Embryonic facial prominence (tissue), 1 donor: ENCODE measurements around the gene PAXIP1.
"Not testable (repeated sequence)": the region's sequence is repeated elsewhere in the genome, so short reads cannot be mapped to it uniquely, and the experiment has no call there.

Experiments
- DNase-seq: peaks from one replicate; pipeline ENCODE4 v3.0.0-alpha.2; 2016; ENCODE audit errors: extremely low spot score

Gene PAXIP1

DNA sequence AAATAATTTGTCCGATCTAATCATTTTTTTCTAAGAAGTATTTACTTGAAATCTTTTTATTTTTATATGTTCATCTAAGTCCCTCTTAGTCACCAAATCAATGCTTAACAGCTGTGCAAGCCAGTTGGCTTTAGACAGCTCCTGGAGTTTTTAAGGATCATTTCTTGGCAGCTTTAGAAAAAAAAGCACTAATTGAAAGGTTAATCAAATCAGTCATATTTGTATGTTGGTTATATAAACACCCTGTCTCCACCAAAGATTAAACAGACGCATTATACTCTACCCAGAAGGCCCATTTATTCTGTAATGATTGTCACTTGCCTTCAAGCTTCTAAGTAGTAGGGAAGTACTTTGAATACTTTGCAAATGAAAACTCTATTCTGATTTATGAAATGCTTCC is 60.2 kb downstream of the PAXIP1 start:
- no peak for DNase-seq

DNA sequence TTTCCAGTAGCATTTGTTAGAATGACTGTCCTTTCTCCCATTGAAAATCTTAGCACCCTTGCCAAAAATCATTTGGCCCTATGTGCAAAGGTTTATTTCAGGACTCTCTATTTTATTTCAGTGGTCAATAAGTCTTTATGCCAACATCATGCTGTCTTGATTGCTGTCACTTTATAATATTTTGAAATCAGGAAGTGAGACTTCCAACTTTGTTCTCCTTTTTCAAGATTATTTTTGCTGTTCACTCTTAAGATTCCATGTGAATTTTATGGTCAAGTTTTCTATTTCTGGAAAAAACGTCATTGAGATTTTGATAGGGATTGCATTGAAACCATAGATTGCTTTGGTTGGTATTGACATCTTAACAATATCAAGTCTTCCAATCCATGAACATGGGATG is 65.1 kb downstream of the PAXIP1 start:
- DNase-seq: no peak

DNA sequence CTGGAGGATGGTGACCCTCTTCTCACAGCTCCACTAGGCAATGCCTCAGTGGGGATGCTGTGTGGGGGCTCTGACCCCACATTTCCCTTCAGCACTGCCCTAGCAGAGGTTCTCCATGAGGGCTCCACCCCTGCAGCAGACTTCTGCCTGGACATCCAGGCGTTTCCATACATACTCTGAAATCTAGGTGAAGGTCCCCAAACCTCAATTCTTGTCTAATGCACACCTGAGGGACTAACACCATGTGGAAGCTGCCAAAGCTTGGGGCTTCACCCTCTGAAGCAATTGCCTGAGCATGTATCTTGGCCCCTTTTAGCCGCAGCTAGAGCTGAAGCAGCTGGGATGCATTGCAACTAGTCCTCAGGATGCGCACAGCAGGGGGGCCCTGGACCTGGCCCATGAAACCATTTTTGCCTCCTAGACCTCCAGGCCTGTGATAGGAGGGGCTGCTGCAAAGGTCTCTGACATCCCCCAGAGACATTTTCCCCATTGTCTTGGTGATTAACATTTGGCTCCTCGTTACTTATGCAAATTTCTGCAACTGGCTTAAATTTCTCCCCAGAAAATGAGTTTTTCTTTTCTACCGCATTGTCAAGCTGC is 68.5 kb downstream of the PAXIP1 start:
- DNase-seq: not testable (repeated sequence)

DNA sequence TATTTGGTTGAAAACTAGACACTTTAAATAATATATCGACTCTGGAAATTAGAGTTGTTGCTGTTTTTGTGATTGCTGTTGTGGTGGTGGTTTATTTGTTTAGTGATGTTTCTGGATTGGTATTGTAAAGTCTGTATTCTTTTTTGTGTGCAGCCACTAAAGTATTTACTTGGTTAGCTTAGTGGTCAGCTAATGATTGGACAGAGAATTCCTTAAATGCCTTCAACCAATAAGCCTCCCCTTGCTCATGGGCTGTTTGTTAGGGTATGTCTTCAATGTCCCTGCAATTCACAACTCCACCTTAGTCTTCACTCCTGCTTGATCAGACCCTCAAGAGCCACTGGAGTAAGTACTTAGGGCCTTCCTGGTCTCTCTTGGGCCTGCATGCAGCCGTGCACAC is 71.0 kb downstream of the PAXIP1 start:
- DNase-seq: no peak

DNA sequence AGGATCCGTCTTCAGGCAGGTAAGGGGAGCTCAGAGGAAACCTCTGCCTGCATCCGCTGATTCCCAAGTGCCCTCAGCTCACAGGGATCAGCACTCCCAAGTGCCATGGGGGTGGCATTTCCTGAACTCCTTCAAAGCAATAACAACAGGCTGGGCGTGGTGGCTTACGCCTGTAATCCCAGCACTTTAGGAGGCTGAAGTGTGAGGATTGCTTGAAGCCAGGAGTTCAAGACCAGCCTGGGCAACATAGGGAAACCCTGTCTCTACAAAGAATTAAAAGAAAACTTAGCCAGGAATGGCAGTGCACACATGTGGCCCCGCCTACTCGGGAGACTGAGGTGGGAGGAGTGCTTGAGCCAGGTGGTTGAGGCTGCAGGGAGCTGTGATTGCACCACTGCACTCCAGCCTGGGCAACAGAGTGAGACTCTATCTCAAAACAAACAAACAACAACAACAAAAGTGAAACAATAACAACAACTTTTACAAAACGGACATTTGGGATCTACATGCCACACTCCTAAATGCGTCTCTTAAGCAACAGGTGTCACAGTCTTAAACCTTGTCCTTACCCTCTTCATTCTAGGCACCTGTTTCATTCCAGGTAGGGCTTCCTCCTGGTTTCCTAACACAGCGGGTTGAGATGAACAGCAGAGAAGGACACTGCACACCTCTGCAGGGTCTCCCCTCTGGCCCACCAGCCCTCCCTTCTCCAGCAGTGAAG is 73.8 kb downstream of the PAXIP1 start:
- DNase-seq: no peak

DNA sequence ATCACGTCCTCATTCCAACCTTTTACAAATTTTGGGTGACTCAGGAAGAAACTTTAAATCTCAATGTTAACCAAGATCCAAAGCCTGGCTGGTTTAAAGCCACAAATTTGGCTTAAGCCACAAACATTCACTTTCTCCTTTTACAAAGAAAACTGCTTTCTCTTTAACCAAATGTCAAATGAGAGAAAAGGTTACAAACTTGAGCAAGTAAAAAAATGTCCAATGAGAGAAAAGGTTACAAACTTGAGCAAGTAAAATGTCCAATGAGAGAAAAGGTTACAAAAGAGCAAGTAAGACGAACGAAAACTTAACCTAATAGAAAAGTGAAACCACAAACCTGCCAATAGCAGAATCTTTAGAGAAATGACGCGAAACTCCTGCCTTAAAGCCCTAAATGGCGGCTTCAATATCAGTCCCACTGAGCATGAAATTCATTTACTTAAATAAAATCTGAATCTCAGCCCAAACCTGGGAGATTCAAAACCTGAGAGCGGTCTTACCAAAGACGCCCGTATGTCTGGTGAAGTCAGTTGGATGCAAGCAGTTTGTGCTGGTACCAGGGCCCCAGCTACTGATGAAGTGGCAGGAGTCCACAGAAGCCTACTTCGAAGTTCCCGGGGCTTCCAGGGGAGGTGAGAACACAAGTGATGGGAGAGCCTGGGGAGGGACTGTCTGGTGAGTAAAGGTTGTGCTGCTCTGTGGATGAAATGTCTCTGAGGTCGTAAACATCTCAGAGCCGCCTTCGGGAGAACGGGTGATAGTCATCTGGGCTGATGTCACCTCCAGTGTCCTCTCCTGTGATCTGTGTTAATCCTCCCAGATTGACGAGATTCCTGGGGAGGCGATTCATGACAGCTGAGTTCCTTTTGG is 74.6 kb downstream of the PAXIP1 start:
- DNase-seq: peak; percentile 70

DNA sequence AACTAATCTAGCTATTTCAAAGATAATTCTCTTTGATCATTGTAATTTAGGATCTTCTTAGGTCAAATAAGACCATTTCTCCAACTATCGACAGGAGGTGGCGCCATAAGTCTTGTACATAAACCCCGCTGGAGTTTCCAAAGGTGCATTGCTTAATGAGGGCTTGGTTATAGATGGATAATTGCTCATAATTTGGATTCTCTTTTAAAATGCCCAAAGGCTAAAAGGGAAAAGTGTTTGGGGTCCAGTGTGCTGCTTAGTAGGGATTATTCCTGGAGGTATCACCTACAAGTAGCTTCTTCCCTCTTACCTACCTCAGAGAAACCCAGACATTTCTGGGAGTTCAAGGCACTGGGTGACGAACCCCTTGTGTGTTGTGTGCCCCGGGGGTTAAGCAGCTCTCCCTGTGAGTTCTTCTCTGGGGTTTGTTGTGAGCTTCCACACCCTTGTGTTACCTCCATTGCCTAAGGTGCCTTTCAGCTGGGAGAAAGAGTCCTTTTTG is 75.2 kb downstream of the PAXIP1 start:
- DNase-seq: peak; percentile 43

DNA sequence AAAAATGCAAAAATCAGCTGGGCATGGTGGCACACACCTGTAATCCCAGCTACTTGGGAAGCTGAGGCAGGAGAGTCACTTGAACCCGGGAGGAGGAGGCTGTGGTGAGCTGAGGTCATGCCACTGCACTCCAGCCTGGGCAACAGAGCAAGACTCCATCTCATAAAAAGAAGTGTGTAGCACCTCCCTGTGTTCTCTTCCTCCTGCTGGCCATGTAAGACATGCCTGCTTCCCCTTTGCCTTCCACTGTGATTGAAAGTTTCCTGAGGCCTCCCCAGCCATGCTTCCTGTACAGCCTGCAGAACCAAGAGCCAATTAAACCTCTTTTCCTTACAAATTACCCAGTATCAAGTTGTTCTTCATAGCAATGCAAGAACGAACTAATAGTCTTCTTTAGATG is 80.5 kb downstream of the PAXIP1 start:
- DNase-seq: not testable (repeated sequence)

DNA sequence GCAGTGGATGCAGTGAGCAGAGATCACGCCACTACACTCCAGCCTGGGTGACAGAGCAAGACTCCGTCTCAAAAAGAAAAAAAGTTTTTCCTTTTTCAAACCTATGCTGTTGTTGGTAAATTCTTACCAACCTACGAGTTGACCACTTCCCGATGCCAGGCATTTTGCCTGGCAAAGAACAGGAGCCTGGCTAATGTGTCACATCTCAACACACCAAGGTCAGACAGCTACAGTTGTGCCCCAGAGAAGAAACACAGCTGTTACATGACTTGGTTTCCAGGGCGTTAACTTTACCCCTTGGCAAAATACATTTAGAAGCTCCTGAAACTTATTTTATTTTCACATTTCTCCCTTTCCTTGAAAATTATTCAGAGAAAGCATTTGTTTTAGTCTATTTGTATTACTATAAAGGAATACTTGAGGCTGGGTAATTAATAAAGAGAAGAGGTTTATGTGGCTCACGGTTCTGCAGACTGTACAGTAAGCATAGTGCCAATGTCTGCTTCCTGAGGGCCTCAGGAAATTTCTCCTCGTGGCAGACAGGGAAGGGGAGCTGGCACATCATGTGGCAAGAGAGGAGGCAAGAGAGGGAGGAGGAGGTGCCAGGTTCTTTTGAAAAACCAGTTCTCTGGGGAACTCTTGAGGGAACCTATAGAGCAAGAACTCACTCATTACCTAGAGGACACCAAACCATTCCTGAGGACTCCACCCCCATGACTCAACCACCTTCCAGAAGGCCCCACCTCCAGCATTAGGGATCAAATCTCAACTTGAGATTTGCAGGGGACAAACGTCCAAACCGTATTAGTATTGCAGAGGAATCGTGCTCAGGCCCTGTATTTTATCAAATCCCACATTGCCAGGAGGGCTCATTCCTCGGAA is 83.3 kb downstream of the PAXIP1 start:
- no peak for DNase-seq

DNA sequence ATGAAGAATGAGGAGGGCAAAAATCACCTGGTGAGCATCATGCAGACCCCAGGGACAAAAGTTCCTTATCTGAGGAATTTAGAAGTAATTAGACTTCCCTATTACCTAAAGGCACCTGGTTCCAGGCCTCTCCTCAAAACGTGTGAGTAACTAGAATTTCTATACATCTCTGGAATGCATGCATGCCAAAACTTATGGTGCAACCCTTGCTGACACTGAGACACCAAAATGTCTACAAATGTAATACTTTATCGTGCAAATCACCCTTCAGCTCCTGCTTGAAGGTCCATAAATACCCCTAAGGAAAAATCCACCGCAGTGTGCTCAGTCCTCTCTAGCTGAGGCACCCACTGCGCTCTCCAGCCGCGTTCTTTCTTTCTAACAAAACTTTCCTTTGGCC is 84.2 kb downstream of the PAXIP1 start:
- DNase-seq: no peak

DNA sequence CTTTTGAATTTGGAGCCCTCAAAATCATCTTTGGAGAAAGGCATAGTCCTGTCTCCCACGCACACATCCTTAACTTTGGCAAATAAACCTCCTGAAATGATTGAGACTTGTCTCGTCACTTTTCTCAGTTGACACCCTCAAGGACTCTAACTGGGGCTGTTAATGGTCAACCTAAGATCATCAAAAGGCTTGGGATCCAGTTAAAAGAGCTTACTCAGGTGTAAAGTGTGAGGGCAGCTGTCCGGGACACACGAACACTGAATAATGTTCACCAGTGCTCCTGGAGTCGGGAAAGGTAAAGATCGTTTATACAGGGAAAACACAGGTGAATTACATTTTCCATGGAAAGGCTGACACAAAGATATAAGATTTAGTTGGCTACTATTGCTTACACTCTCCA is 84.7 kb downstream of the PAXIP1 start:
- DNase-seq: no peak

DNA sequence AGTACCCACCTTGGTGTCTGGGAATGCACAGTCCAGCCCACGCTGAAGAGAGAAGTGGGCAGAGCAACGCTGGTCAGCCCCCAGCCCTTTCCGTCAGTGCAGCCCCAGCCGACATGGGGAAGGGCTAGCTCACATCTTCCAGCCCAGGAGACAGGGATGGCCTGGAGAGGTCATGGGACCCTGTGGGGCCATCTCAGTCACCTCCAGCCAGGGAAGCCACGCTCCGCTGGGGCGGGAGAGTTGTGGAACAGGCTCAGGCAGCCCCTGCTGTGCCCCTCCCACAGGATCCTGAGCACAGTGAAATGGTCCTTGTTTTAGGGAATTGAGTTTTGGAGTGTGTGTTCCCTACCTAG is 85.1 kb downstream of the PAXIP1 start:
- DNase-seq: no peak

DNA sequence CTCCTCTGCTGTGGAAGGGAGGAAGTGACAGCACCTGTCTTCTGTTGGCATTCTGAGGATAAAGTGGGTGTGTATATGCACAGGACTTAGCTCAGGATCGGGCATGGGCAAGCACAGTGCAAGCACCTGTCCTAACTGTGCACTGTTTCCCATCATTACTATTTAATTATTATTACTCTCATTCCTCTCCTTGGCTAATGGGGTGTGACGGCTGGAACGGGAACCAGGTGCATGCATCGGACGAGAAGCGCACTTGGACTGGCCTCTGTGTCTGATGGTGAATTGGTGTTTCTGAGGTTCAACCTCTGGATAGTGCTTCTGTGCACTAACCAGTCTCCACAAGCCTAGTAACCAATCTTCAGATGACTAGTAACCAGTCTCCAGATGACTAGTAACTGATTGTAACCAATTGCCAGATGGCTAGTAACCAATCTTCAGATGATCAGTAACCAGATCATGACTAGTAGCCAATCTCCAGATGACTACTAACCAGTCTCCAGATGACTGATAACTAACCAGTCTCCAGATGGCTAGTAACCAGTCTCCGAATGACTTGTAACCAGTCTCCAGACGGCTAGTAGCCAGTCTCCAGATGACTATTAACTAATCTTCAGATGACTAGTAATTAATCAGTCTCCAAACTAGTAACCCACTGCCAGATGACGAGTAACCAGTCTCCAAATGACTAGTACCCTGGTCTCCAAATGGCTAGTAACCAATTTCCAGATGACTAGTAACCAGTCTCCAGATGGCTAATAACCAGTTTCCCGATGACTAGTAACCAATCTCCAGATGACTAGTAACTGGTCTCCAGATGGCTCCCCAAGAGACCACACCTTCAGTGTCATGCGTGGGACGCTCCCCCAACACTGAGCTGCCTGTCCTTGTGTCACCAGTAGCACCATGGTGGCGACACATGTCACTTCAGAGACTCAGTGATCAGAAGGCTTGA is 85.8 kb downstream of the PAXIP1 start:
- DNase-seq: no peak

DNA sequence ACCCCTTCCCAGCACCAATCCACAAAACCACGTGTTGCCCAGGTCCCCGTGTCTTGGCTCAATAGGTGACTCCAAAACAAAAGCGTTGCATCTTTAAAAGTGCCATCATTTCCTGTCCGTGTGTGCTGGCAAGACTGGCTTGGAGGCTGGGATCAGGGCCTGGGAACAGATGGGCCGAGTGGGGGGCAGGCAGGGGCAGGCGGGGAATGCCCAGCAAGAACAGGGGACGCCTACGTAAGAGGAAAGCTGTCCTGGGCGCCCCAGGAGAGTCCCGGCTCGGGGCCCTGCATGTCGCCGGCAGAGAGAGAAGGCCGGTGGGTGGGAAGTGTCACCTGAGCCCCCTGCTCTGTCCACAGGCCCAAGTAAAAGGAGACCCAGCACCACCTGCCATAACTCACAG is 86.5 kb downstream of the PAXIP1 start:
- no peak for DNase-seq

DNA sequence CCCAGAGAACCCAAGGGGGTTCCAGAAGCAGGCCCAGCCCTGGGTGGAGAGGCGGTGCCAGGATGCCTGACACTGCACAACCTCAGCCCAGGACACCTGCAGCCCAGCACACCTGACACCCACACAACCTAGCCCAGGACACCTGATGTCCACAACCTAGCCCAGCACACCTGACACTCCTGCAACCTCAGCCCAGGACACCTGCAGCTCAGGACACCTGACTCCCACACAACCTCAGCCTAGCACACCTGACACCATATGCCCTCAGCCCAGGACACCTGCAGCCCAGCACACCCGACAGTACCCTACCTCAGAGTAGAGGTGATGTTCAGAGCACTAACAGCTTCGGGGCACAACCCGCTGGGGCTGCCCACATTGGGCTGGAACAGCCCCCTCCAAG is 87.3 kb downstream of the PAXIP1 start:
- DNase-seq: no peak

DNA sequence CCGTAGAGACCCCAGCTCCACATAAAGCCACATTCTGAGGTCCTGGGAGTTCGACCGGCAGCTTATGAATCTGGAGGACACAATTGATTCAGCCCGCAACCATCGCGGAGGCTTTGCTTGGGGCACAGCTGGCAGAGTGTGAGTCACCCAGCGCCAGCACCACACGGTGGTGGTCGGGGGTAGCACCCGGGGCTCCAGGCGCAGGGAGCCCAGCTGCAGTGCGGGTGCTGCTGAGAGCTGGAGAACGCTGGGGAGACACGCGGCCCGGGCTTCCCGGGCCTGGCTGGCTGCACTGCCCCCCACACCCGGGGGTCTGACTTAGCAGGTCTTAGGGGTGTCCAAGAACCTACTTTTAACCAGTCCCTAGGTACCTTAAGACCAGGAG is 87.9 kb downstream of the PAXIP1 start:
- DNase-seq: no peak

DNA sequence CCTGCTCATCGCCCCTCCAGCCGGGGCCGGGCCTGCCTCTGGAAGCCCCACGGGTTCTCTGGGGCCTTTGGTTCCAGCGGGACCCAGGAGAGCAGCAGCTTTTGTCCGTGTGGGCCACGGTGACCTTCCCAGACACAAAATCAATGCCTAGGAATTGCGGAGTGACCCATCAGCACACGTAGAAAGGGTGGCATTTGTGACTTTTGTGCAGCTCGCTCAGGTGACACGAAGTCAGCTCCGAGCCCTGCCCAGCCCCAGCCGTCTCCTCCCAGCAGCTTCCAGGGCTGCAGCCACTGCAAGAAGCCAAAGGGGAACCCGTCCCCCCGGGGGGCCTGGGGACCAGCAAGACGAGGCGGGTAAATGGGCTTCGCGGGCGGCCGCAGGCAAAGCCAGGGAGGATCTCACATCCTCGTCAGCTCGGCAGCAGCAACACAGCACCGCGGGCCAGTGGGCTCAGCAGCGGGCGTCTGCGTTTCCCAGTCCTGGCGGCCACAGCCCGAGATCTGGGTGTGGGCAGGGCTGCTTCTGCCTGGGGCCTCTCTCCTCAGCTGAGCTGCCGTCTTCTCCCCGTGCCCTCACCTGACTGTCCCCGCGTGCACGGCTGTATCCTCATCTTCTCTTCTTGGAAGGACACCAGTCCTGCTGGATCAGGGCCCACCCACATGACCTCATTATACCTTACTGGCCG is 88.5 kb downstream of the PAXIP1 start:
- DNase-seq: no peak

DNA sequence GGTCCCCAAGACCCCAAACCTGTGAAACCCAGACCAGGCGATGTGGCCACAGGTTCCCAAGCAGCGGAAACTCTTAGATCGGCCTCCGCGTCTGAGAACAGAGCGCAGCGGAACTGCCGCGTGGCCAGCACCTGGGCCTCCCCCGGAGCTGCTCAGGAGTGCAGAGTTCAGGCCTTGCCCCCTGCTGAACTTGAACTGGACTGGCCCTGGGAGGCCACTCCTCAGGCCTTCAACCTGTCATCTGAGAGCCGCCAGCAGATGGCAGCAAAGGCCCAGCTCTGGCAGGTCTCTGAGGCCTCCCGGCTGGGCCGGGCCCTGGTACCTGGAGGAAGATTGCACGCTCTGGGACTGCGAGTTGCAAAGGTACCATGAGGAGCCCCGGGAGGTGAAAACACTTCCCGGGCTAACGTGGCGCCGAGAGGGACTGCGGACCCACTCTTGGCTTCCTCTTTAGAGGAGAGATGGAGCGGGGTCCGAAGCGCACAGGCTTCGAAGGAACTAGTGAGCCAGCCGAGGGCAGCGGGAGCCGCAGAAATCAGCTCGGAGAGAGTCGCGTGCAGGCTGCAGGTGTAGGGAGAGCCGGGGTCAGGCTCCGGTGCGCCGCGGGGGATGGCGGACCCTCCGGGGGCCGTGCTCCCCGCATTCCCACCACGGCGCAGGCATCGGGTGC is 89.2 kb downstream of the PAXIP1 start:
- DNase-seq: peak; percentile 7

DNA sequence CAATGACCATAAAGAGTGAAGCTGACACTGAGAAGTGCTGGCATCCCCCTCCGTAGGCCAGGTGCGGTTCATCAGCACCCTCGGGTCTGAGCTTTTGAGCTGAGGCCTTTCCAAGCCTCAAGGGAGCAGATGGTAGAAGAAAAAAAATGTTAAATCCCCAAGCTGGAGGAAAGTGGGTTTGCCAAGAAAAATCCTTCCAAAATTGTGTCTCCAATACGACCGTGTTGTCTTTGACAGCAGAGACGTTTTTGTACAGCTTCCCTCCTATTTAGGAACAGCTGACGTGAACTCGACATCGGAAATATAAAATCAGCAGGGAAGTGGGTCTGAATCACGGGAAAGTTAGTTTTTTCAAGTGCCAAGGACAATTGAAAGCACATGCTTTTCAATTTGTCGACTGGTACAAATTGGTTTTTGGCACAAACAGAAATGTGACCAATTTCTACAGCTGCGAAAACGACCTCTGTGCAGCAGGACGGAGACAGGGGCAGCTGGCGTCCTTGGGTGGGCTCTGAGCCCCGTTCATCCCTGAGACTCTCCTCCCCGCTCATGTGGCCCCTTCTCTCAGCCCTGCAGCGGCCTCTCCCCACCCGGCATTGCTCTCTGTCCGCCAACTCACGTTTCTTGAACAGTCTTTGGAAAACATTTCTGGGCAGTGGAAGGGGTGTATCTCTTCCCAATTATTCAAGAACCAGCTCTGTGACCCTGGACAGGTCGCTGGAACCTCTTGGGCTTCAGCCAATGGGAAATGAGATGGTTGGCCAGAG is 89.9 kb downstream of the PAXIP1 start:
- no peak for DNase-seq
